A673 (cell line): ENCODE measurements around the gene BARHL1. TPM values are rescaled to one million over a fixed set of nuclear protein-coding genes. Genes with fewer than 3 reads are reported as not detected.

Experiments
- BruUV-seq: library from RNA; stranded (reverse); fragments of 400-500 nt; replicated peaks from 2 replicates; lab custom pipeline; 2021; lab: Mats Ljungman, UMichigan
- CTCF ChIA-PET: fragments of 300-600 bp; sonication (Branson Sonifier 250); formaldehyde crosslinking; loops from one replicate; lab custom pipeline; 2022; ENCODE audit warnings: antibody characterized with exemption; lab: Charles Lee
- POLR2A ChIA-PET: fragments of 300-600 bp; sonication (Branson Sonifier 250); formaldehyde crosslinking; loops from one replicate; lab custom pipeline; 2022; ENCODE audit warnings: antibody characterized with exemption; ENCODE audit not compliant: low non-redundant PET; lab: Charles Lee
- DNase-seq: peaks from one replicate; pipeline ENCODE4 v3.0.0-alpha.2; 2015; ENCODE audit warnings: low spot score
- H3K27ac ChIP-seq: fragments of 200-600 bp; sonication (generic); 2 replicates; pipeline ENCODE4 v1.5.1; 2016; ENCODE audit warnings: mixed run types, low read depth, mild to moderate bottlenecking, mixed read lengths, antibody characterized with exemption, low read length; ENCODE audit not compliant: poor library complexity, severe bottlenecking
- H3K27me3 ChIP-seq: fragments of 200-600 bp; sonication (generic); replicated peaks from 2 replicates; pipeline ENCODE4 v1.6.1; 2017; ENCODE audit warnings: mixed run types, low read depth, mild to moderate bottlenecking, mixed read lengths, antibody characterized with exemption, low read length; ENCODE audit not compliant: insufficient read depth, poor library complexity
- H3K36me3 ChIP-seq: fragments of 200-600 bp; sonication (generic); 2 replicates; pipeline ENCODE4 v1.6.1; 2016; ENCODE audit warnings: mixed run types, mild to moderate bottlenecking, mixed read lengths, antibody characterized with exemption, low read length; ENCODE audit not compliant: insufficient read depth, poor library complexity, severe bottlenecking
- H3K4me1 ChIP-seq: fragments of 200-600 bp; sonication (generic); 2 replicates; pipeline ENCODE4 v1.6.1; 2017; ENCODE audit warnings: mixed run types, mild to moderate bottlenecking, mixed read lengths, antibody characterized with exemption, low read length; ENCODE audit not compliant: insufficient read depth, poor library complexity, severe bottlenecking
- H3K4me3 ChIP-seq: fragments of 200-600 bp; sonication (generic); 2 replicates; pipeline ENCODE4 v1.5.1; 2016; ENCODE audit warnings: low read depth, mixed run types, mild to moderate bottlenecking, mixed read lengths, low read length; ENCODE audit not compliant: poor library complexity, severe bottlenecking
- H3K9me3 ChIP-seq: fragments of 200-600 bp; sonication (generic); 2 replicates; pipeline ENCODE4 v1.6.1; 2016; ENCODE audit warnings: mixed run types, low read depth, mild to moderate bottlenecking, mixed read lengths, antibody characterized with exemption, low read length; ENCODE audit not compliant: poor library complexity, severe bottlenecking
- EZH2 ChIP-seq: fragments of 200-600 bp; sonication (generic); IDR thresholded peaks from 2 replicates; pipeline ENCODE4 v1.6.1; 2017; ENCODE audit warnings: borderline replicate concordance, low read depth, mild to moderate bottlenecking, mixed read lengths, antibody characterized with exemption, low read length; ENCODE audit not compliant: poor library complexity, severe bottlenecking
- intact Hi-C: fragments of 100-400 bp; cut with micrococcal nuclease; formaldehyde crosslinking; loops from one replicate; pipeline ENCODE4 v1.10.0; 2022; ENCODE audit not compliant: unreplicated experiment
- total RNA-seq: library from RNA; stranded (reverse); gene quantifications from 2 replicates; pipeline ENCODE4 v1.2.3, GENCODE V29; 2021
- TF ChIP-seq, protein P1 (sequence below): fragments of 300-800, 200-600 bp; sonication (generic); conservative IDR thresholded peaks from 2 replicates; pipeline ENCODE4 v1.5.1; 2017; ENCODE audit warnings: low read depth, mild to moderate bottlenecking, antibody characterized with exemption, low read length, moderate library complexity, mixed read lengths

Gene BARHL1
- total RNA-seq, 1 experiment from 2014 or later = not detected

DNA sequence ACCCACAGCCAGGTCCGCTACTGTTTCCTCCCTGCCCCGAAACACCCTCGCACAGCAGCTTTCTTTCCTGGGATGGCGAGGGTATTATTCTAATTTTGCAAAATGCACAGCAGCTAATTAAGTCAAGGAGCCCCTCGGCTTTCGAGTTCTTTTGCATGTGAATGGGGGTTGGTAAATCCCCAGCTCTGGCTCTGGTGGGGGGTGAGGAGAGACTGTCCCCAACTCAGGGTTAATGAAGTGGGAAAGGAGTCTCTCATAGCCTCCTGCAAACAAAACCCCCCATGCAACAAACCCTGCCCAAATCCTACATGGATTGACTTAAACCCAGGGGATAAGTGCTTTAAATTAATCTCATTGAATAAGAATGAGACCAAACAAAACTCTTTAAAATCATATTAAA lies 8.8 kb downstream of the BARHL1 start:
- Histone ChIP-seq H3K27me3 (peaks cover 62% of the 10 kb centered on the region), H3K27ac (no peak overlapping the region), H3K4me1 (no peaks in the 10 kb centered on the region), H3K4me3 (no peak overlapping the region), H3K9me3 (no peaks in the 10 kb centered on the region), H3K36me3 (peaks cover 4% of the 10 kb centered on the region)
- intact Hi-C loops = no loop called here
- no TSS peak for BruUV-seq
- TF ChIP-seq, protein P1, sequence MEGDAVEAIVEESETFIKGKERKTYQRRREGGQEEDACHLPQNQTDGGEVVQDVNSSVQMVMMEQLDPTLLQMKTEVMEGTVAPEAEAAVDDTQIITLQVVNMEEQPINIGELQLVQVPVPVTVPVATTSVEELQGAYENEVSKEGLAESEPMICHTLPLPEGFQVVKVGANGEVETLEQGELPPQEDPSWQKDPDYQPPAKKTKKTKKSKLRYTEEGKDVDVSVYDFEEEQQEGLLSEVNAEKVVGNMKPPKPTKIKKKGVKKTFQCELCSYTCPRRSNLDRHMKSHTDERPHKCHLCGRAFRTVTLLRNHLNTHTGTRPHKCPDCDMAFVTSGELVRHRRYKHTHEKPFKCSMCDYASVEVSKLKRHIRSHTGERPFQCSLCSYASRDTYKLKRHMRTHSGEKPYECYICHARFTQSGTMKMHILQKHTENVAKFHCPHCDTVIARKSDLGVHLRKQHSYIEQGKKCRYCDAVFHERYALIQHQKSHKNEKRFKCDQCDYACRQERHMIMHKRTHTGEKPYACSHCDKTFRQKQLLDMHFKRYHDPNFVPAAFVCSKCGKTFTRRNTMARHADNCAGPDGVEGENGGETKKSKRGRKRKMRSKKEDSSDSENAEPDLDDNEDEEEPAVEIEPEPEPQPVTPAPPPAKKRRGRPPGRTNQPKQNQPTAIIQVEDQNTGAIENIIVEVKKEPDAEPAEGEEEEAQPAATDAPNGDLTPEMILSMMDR = no peak
- no peak for TF ChIP-seq EZH2
- POLR2A ChIA-PET = no interaction called here
- CTCF ChIA-PET = no interaction called here
- DNase-seq = no peak

DNA sequence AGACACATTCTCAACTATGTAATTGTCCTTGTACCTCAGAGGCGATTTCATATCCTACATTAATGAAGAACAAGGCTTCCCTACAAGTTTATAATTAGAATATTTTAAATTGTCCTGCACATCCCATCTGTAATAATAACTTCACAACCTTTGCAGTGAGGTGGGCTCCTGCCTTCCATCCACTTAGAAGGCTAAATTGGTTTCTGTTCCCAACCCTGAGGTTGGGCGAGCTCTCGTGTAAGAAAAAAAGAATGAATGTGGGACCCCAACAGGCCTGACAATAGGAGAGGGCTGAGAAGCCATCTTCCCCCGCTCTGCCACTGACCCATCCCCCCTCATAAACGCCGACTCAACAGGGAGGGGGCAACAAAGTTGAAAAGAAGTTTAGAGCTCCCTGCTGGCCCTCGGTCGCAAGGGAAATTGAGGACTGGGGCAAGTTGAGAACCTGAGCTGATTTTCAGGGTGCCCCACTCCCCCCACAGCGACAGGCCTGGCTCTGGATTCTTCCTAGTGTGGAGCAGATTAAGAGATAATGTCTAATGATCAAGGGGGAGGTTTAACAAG lies 9.4 kb downstream of the BARHL1 start:
- no peak overlapping the region for H3K4me3 ChIP-seq
- TF ChIP-seq, protein P1 = no peak
- no peak for TF ChIP-seq EZH2
- no TSS peak for BruUV-seq
- intact Hi-C loops = no loop called here
- H3K36me3 ChIP-seq = peaks cover 4% of the 10 kb centered on the region
- no peak for DNase-seq
- no peaks in the 10 kb centered on the region for H3K4me1 ChIP-seq
- POLR2A ChIA-PET = no interaction called here
- H3K9me3 ChIP-seq = no peaks in the 10 kb centered on the region
- H3K27ac ChIP-seq = no peak overlapping the region
- CTCF ChIA-PET = no interaction called here
- peaks cover 56% of the 10 kb centered on the region for H3K27me3 ChIP-seq

DNA sequence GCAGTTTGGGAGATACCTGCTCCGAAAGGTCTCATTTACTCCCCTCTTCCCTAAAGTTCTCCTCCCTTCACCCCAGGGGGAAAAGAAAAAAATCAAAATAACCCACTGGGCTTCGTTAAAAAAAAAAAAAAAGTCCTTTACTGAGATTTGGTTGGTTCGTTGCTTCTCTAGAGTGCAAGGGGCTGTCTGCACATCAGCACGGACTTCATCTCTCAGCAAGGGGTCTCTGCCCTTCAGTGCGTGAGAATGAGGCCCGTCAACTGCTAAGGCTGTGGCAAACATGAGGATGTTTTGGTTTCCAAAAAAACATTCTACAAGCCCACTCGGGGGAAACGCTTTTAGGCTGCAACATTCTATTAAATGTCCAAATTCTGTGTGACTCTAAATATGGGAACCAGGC lies 10.0 kb downstream of the BARHL1 start:
- no peak overlapping the region for H3K4me3 ChIP-seq
- intact Hi-C loops = no loop called here
- H3K36me3 ChIP-seq = peaks cover 4% of the 10 kb centered on the region
- ChIA-PET POLR2A (no interaction called here), CTCF (no interaction called here)
- no TSS peak for BruUV-seq
- TF ChIP-seq EZH2 = no peak
- TF ChIP-seq, protein P1 = no peak
- no peak for DNase-seq
- H3K27me3 ChIP-seq = peaks cover 50% of the 10 kb centered on the region
- no peaks in the 10 kb centered on the region for H3K9me3 ChIP-seq
- H3K4me1 ChIP-seq = no peaks in the 10 kb centered on the region
- no peak overlapping the region for H3K27ac ChIP-seq
